ENCODE measurements around the gene NKD2.
"Not testable (repeated sequence)": the region's sequence is repeated elsewhere in the genome, so short reads cannot be mapped to it uniquely, and the experiment has no call there.

The NKD2 gene

GRCh38 chr5:1059884-1060263, 51.3 kb downstream of the NKD2 start:
- no peak for DNase-seq

GRCh38 chr5:1060535-1060981, 52.0 kb downstream of the NKD2 start:
- no peak for DNase-seq

- not testable (repeated sequence) for DNase-seq
Observed at GRCh38 chr5:1061292-1061691, 52.7 kb downstream of the NKD2 start.

- no peak for DNase-seq
Observed at GRCh38 chr5:1061916-1062315, 53.3 kb downstream of the NKD2 start.

- no peak for DNase-seq
Observed at GRCh38 chr5:1062761-1063568, 54.4 kb downstream of the NKD2 start.

- DNase-seq, result no peak
Observed at GRCh38 chr5:1063661-1064382, 55.2 kb downstream of the NKD2 start.

GRCh38 chr5:1064383-1065142, 56.0 kb downstream of the NKD2 start:
- DNase-seq, result no peak

GRCh38 chr5:1065143-1065750, 56.6 kb downstream of the NKD2 start:
- no peak for DNase-seq

- DNase-seq, result no peak
Observed at GRCh38 chr5:1065891-1066650, 57.5 kb downstream of the NKD2 start.

- DNase-seq, result no peak
Observed at GRCh38 chr5:1066676-1067075, 58.1 kb downstream of the NKD2 start.

GRCh38 chr5:1067141-1068121, 58.8 kb downstream of the NKD2 start:
- DNase-seq, result no peak

- DNase-seq, result no peak
Observed at GRCh38 chr5:1068204-1068894, 59.7 kb downstream of the NKD2 start.

- no peak for DNase-seq
Observed at GRCh38 chr5:1068895-1069719, 60.5 kb downstream of the NKD2 start.

- DNase-seq, result no peak
Observed at GRCh38 chr5:1069720-1070088, 61.1 kb downstream of the NKD2 start.

- DNase-seq, result no peak
Observed at GRCh38 chr5:1073239-1074102, 64.9 kb downstream of the NKD2 start.

- DNase-seq, result no peak
Observed at GRCh38 chr5:1074226-1074625, 65.6 kb downstream of the NKD2 start.

GRCh38 chr5:1074816-1075554, 66.4 kb downstream of the NKD2 start:
- DNase-seq, result no peak

GRCh38 chr5:1075555-1075881, 66.9 kb downstream of the NKD2 start:
- no peak for DNase-seq
